Measurements from ENCODE around the gene CAPNS1.
"Not testable (repeated sequence)": the region's sequence is repeated elsewhere in the genome, so short reads cannot be mapped to it uniquely, and the experiment has no call there.

CAPNS1 gene

GRCh38 chr19:36163813-36164212 is 23.9 kb downstream of the CAPNS1 start:
- Histone ChIP-seq H2AFZ (no peak overlapping the region), H3K9me3 (ENCODE audit: control insufficient read depth, low read length) (no peaks in the 10 kb centered on the region), H3K4me2 (ENCODE audit: low read length) (no peak overlapping the region), H3K27me3 (ENCODE audit: control insufficient read depth, insufficient read depth, low read length) (no peaks in the 10 kb centered on the region), H3K4me1 (no peaks in the 10 kb centered on the region), H3K36me3 (ENCODE audit: control insufficient read depth, insufficient read depth, low read length) (no peaks in the 10 kb centered on the region), H3K4me3 (ENCODE audit: low read depth, low read length) (no peak overlapping the region), H3K79me2 (no peaks in the 10 kb centered on the region), H3K27ac (no peak overlapping the region), H3K9ac (no peak overlapping the region)
- TF ChIP-seq CTCF (IDR thresholded peaks at IDR 0.05) = no peak

- TF ChIP-seq CTCF (IDR thresholded peaks at IDR 0.05) = no peak
- H2AFZ ChIP-seq = no peak overlapping the region
- no peaks in the 10 kb centered on the region for H3K9me3 ChIP-seq (ENCODE audit: control insufficient read depth, low read length)
- H3K4me2 ChIP-seq (ENCODE audit: low read length) = peak overlapping the region; percentile 51
- H3K27me3 ChIP-seq (ENCODE audit: control insufficient read depth, insufficient read depth, low read length) = no peaks in the 10 kb centered on the region
- no peaks in the 10 kb centered on the region for H3K36me3 ChIP-seq (ENCODE audit: control insufficient read depth, insufficient read depth, low read length)
- H3K79me2 ChIP-seq = no peaks in the 10 kb centered on the region
- H3K4me1 ChIP-seq = peaks cover 4% of the 10 kb centered on the region
- no peak overlapping the region for H3K9ac ChIP-seq
- H3K4me3 ChIP-seq (ENCODE audit: low read depth, low read length) = peak overlapping the region; percentile 18
- H3K27ac ChIP-seq = peak overlapping the region; percentile 45
These were observed 29.4 kb downstream of the CAPNS1 start for GRCh38 chr19:36169084-36169760.

- TF ChIP-seq CTCF (IDR thresholded peaks at IDR 0.05) = no peak
- no peak overlapping the region for H3K27ac ChIP-seq
- H3K4me3 ChIP-seq (ENCODE audit: low read depth, low read length) = no peak overlapping the region
- no peaks in the 10 kb centered on the region for H3K27me3 ChIP-seq (ENCODE audit: control insufficient read depth, insufficient read depth, low read length)
- H3K9ac ChIP-seq = no peak overlapping the region
- no peaks in the 10 kb centered on the region for H3K79me2 ChIP-seq
- no peak overlapping the region for H3K4me2 ChIP-seq (ENCODE audit: low read length)
- H3K9me3 ChIP-seq (ENCODE audit: control insufficient read depth, low read length) = no peaks in the 10 kb centered on the region
- H3K36me3 ChIP-seq (ENCODE audit: control insufficient read depth, insufficient read depth, low read length) = no peaks in the 10 kb centered on the region
- no peak overlapping the region for H2AFZ ChIP-seq
- peaks cover 4% of the 10 kb centered on the region for H3K4me1 ChIP-seq
These were observed 33.0 kb downstream of the CAPNS1 start for GRCh38 chr19:36172852-36173251.

- not testable (repeated sequence) for H3K36me3 ChIP-seq (ENCODE audit: control insufficient read depth, insufficient read depth, low read length); H3K4me2 ChIP-seq (ENCODE audit: low read length); H3K27ac ChIP-seq; H2AFZ ChIP-seq; H3K4me3 ChIP-seq (ENCODE audit: low read depth, low read length); H3K27me3 ChIP-seq (ENCODE audit: control insufficient read depth, insufficient read depth, low read length); H3K79me2 ChIP-seq; H3K9ac ChIP-seq; H3K9me3 ChIP-seq (ENCODE audit: control insufficient read depth, low read length); H3K4me1 ChIP-seq
These were observed 34.0 kb downstream of the CAPNS1 start for GRCh38 chr19:36173846-36174245.

GRCh38 chr19:36179077-36179476 is 39.2 kb downstream of the CAPNS1 start:
- H3K27me3 ChIP-seq (ENCODE audit: control insufficient read depth, insufficient read depth, low read length); H3K27ac ChIP-seq; H2AFZ ChIP-seq; H3K4me3 ChIP-seq (ENCODE audit: low read depth, low read length); H3K36me3 ChIP-seq (ENCODE audit: control insufficient read depth, insufficient read depth, low read length); H3K9me3 ChIP-seq (ENCODE audit: control insufficient read depth, low read length); H3K79me2 ChIP-seq; H3K9ac ChIP-seq; H3K4me2 ChIP-seq (ENCODE audit: low read length); H3K4me1 ChIP-seq: not testable (repeated sequence)
